ENCODE data around the gene PTTG1.

The PTTG1 gene

GRCh38 chr5:160421625-160422258 is at the start of gene PTTG1:
PTTG1 (plus strand) TSS chr5:160421855; CDS start chr5:160422313, 458 bp downstream.
- peak; percentile 87 for TF ChIP-seq POLR2A (IDR thresholded peaks at IDR 0.05; ENCODE audit: extremely low read depth, insufficient read length)
- peak; percentile 74; the same call in 1 of the 2 replicates for TF ChIP-seq MYC (IDR thresholded peaks at IDR 0.05; ENCODE audit: low read depth, low read length)
- TF ChIP-seq CTCF (IDR thresholded peaks at IDR 0.05; ENCODE audit: low read depth, low read length): no peak
- TF ChIP-seq MAX (IDR thresholded peaks at IDR 0.05; ENCODE audit: low read depth, low read length): peak; percentile 38

GRCh38 chr5:160375166-160375565 is 46.5 kb upstream of the PTTG1 start:
- H3K4me3 ChIP-seq (ENCODE audit: low read depth, low read length): no peak overlapping the region
- no peak for DNase-seq (ENCODE audit: low read depth)
- TF ChIP-seq MAX (IDR thresholded peaks at IDR 0.05; ENCODE audit: low read depth, low read length) (no peak), POLR2A (IDR thresholded peaks at IDR 0.05; ENCODE audit: extremely low read depth, insufficient read length) (no peak), CTCF (IDR thresholded peaks at IDR 0.05; ENCODE audit: low read depth, low read length) (no peak), MYC (IDR thresholded peaks at IDR 0.05; ENCODE audit: low read depth, low read length) (no peak)

More at GRCh38 chr5:160421625-160422258, at the start of gene PTTG1:
- peak within 1 kb of the TSS; percentile 93 for H3K4me3 ChIP-seq (ENCODE audit: low read depth, low read length)
- peak; percentile 98 for DNase-seq (ENCODE audit: low read depth)

GRCh38 chr5:160375701-160376100 is 46.0 kb upstream of the PTTG1 start:
- H3K4me3 ChIP-seq (ENCODE audit: low read depth, low read length): no peak overlapping the region
- no peak for DNase-seq (ENCODE audit: low read depth)
- TF ChIP-seq MAX (IDR thresholded peaks at IDR 0.05; ENCODE audit: low read depth, low read length) (no peak), CTCF (IDR thresholded peaks at IDR 0.05; ENCODE audit: low read depth, low read length) (no peak), POLR2A (IDR thresholded peaks at IDR 0.05; ENCODE audit: extremely low read depth, insufficient read length) (no peak), MYC (IDR thresholded peaks at IDR 0.05; ENCODE audit: low read depth, low read length) (no peak)

GRCh38 chr5:160376416-160376815 is 45.2 kb upstream of the PTTG1 start:
- H3K4me3 ChIP-seq (ENCODE audit: low read depth, low read length): no peak overlapping the region
- no peak for DNase-seq (ENCODE audit: low read depth)
- no peak for TF ChIP-seq MYC (IDR thresholded peaks at IDR 0.05; ENCODE audit: low read depth, low read length)
- TF ChIP-seq CTCF (IDR thresholded peaks at IDR 0.05; ENCODE audit: low read depth, low read length): no peak
- TF ChIP-seq MAX (IDR thresholded peaks at IDR 0.05; ENCODE audit: low read depth, low read length): no peak
- no peak for TF ChIP-seq POLR2A (IDR thresholded peaks at IDR 0.05; ENCODE audit: extremely low read depth, insufficient read length)

GRCh38 chr5:160377651-160378050 is 44.0 kb upstream of the PTTG1 start:
- H3K4me3 ChIP-seq (ENCODE audit: low read depth, low read length): no peak overlapping the region
- TF ChIP-seq MYC (IDR thresholded peaks at IDR 0.05; ENCODE audit: low read depth, low read length): no peak
- TF ChIP-seq MAX (IDR thresholded peaks at IDR 0.05; ENCODE audit: low read depth, low read length): no peak
- TF ChIP-seq POLR2A (IDR thresholded peaks at IDR 0.05; ENCODE audit: extremely low read depth, insufficient read length): no peak
- no peak for TF ChIP-seq CTCF (IDR thresholded peaks at IDR 0.05; ENCODE audit: low read depth, low read length)
- no peak for DNase-seq (ENCODE audit: low read depth)

Data from NB4 (cell line).